ENCODE results near the gene SCAPER.
"Not testable (repeated sequence)": the region's sequence is repeated elsewhere in the genome, so short reads cannot be mapped to it uniquely, and the experiment has no call there.

DNA sequence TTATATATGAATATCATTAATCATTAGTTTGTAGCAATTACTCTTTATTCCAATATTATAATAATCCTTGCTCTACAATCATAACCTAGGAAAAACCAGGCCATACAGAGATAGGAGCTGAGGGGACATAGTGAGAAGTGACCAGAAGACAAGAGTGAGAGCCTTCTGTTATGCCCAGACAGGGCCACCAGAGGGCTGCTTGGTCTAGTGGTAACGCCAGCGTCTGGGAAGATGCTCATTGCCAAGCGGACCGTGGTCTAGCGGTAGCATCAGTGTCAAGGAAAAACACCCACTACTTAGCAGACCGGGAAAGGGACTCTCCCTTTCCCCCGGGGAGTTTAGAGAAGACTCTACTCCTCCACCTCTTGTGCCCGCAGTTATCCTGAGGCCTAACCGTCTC, 172.8 kb downstream of the SCAPER start:
- TF ChIP-seq, protein P1, sequence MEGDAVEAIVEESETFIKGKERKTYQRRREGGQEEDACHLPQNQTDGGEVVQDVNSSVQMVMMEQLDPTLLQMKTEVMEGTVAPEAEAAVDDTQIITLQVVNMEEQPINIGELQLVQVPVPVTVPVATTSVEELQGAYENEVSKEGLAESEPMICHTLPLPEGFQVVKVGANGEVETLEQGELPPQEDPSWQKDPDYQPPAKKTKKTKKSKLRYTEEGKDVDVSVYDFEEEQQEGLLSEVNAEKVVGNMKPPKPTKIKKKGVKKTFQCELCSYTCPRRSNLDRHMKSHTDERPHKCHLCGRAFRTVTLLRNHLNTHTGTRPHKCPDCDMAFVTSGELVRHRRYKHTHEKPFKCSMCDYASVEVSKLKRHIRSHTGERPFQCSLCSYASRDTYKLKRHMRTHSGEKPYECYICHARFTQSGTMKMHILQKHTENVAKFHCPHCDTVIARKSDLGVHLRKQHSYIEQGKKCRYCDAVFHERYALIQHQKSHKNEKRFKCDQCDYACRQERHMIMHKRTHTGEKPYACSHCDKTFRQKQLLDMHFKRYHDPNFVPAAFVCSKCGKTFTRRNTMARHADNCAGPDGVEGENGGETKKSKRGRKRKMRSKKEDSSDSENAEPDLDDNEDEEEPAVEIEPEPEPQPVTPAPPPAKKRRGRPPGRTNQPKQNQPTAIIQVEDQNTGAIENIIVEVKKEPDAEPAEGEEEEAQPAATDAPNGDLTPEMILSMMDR (IDR thresholded peaks at IDR 0.05), result not testable (repeated sequence)
- not testable (repeated sequence) for TF ChIP-seq EZH2 (IDR thresholded peaks at IDR 0.05; ENCODE audit: borderline replicate concordance, insufficient read depth, low read depth, low read length, poor library complexity, severe bottlenecking)
